Central memory CD8-positive, alpha-beta T cell (primary cell): ENCODE results near the gene FARS2.

Experiments
- ATAC-seq: fragments of 150-1000 bp; cut with Tn5 transposase; replicated peaks from 2 replicates; pipeline ENCODE4 v1.10.0; 2022; ENCODE audit warnings: mild to moderate bottlenecking, moderate FRiP score, moderate number of reproducible peaks; ENCODE audit not compliant: poor library complexity, severe bottlenecking; ENCODE audit errors: extremely low read depth
- DNase-seq, 2 donors: peaks; one replicate each; pipeline ENCODE4 v3.0.0; 2021; ENCODE audit warnings: low spot score in 2 of 2
- H3K27ac Mint-ChIP-seq: one replicate; pipeline ENCODE4 v1.8.0; 2022; ENCODE audit warnings: low read depth, mild to moderate bottlenecking, moderate library complexity, mixed read lengths
- H3K27me3 Mint-ChIP-seq: one replicate; pipeline ENCODE4 v1.8.0; 2022; ENCODE audit warnings: mixed read lengths
- H3K36me3 Mint-ChIP-seq: one replicate; pipeline ENCODE4 v1.8.0; 2022; ENCODE audit warnings: mild to moderate bottlenecking, moderate library complexity, mixed read lengths; ENCODE audit not compliant: insufficient read depth
- H3K4me1 Mint-ChIP-seq: one replicate; pipeline ENCODE4 v1.8.0; 2022; ENCODE audit warnings: mixed read lengths
- H3K4me3 Mint-ChIP-seq: one replicate; pipeline ENCODE4 v1.8.0; 2022; ENCODE audit warnings: mild to moderate bottlenecking, moderate library complexity, mixed read lengths
- H3K9me3 Mint-ChIP-seq: one replicate; pipeline ENCODE4 v1.8.0; 2022; ENCODE audit warnings: mixed read lengths

Gene FARS2

GRCh38 chr6:5670811-5671561 is 409.7 kb downstream of the FARS2 start:
- no peak overlapping the region for H3K4me3 Mint-ChIP-seq
- H3K27ac Mint-ChIP-seq: no peak overlapping the region
- peaks cover 14% of the 10 kb centered on the region for H3K4me1 Mint-ChIP-seq
- H3K36me3 Mint-ChIP-seq: peaks cover 3% of the 10 kb centered on the region
- no peaks in the 10 kb centered on the region for H3K9me3 Mint-ChIP-seq
- no peak for DNase-seq
- ATAC-seq: no peak
- H3K27me3 Mint-ChIP-seq: no peaks in the 10 kb centered on the region

GRCh38 chr6:5671601-5672559 is 410.6 kb downstream of the FARS2 start:
- Mint-ChIP-seq H3K4me3 (no peak overlapping the region), H3K27me3 (no peaks in the 10 kb centered on the region), H3K27ac (no peak overlapping the region), H3K36me3 (peaks cover 3% of the 10 kb centered on the region), H3K9me3 (no peaks in the 10 kb centered on the region), H3K4me1 (peaks cover 14% of the 10 kb centered on the region)
- no peak for DNase-seq
- ATAC-seq: no peak

GRCh38 chr6:5672581-5673011 is 411.3 kb downstream of the FARS2 start:
- no peak overlapping the region for H3K27ac Mint-ChIP-seq
- H3K36me3 Mint-ChIP-seq: peaks cover 3% of the 10 kb centered on the region
- DNase-seq (no peak), ATAC-seq (no peak)
- peaks cover 12% of the 10 kb centered on the region for H3K4me1 Mint-ChIP-seq
- H3K9me3 Mint-ChIP-seq: no peaks in the 10 kb centered on the region
- no peak overlapping the region for H3K4me3 Mint-ChIP-seq
- H3K27me3 Mint-ChIP-seq: no peaks in the 10 kb centered on the region

GRCh38 chr6:5673019-5673790 is 411.9 kb downstream of the FARS2 start:
- H3K9me3 Mint-ChIP-seq: no peaks in the 10 kb centered on the region
- no peaks in the 10 kb centered on the region for H3K27me3 Mint-ChIP-seq
- peaks cover 3% of the 10 kb centered on the region for H3K36me3 Mint-ChIP-seq
- H3K4me3 Mint-ChIP-seq: no peak overlapping the region
- no peak for ATAC-seq
- DNase-seq: no peak
- no peak overlapping the region for H3K27ac Mint-ChIP-seq
- H3K4me1 Mint-ChIP-seq: peaks cover 7% of the 10 kb centered on the region

- H3K9me3 Mint-ChIP-seq: no peaks in the 10 kb centered on the region
- H3K4me1 Mint-ChIP-seq: peaks cover 7% of the 10 kb centered on the region
- no peak overlapping the region for H3K27ac Mint-ChIP-seq
- no peaks in the 10 kb centered on the region for H3K27me3 Mint-ChIP-seq
- H3K36me3 Mint-ChIP-seq: peaks cover 3% of the 10 kb centered on the region
- no peak for DNase-seq
- ATAC-seq: no peak
- no peak overlapping the region for H3K4me3 Mint-ChIP-seq
These were observed 412.8 kb downstream of the FARS2 start for GRCh38 chr6:5674141-5674540.

- ATAC-seq: no peak
- no peaks in the 10 kb centered on the region for H3K9me3 Mint-ChIP-seq
- no peak for DNase-seq
- no peak overlapping the region for H3K27ac Mint-ChIP-seq
- H3K36me3 Mint-ChIP-seq: peaks cover 3% of the 10 kb centered on the region
- peaks cover 7% of the 10 kb centered on the region for H3K4me1 Mint-ChIP-seq
- H3K27me3 Mint-ChIP-seq: no peaks in the 10 kb centered on the region
- no peak overlapping the region for H3K4me3 Mint-ChIP-seq
These were observed 413.4 kb downstream of the FARS2 start for GRCh38 chr6:5674721-5675120.

- H3K36me3 Mint-ChIP-seq: peaks cover 3% of the 10 kb centered on the region
- no peaks in the 10 kb centered on the region for H3K4me1 Mint-ChIP-seq
These were observed 415.4 kb downstream of the FARS2 start for GRCh38 chr6:5676701-5677100.

GRCh38 chr6:5677219-5678000 is 416.1 kb downstream of the FARS2 start:
- peaks cover 3% of the 10 kb centered on the region for H3K36me3 Mint-ChIP-seq
- no peaks in the 10 kb centered on the region for H3K4me1 Mint-ChIP-seq
- DNase-seq: no peak
- no peak overlapping the region for H3K27ac Mint-ChIP-seq
- H3K9me3 Mint-ChIP-seq: no peaks in the 10 kb centered on the region
- no peak overlapping the region for H3K4me3 Mint-ChIP-seq
- ATAC-seq: no peak
- H3K27me3 Mint-ChIP-seq: no peaks in the 10 kb centered on the region

More at GRCh38 chr6:5676701-5677100, 415.4 kb downstream of the FARS2 start:
- Mint-ChIP-seq H3K27me3 (no peaks in the 10 kb centered on the region), H3K27ac (no peak overlapping the region), H3K9me3 (no peaks in the 10 kb centered on the region), H3K4me3 (no peak overlapping the region)
- ATAC-seq: no peak
- no peak for DNase-seq

GRCh38 chr6:5679270-5679669 is 418.0 kb downstream of the FARS2 start:
- no peaks in the 10 kb centered on the region for H3K27me3 Mint-ChIP-seq
- no peaks in the 10 kb centered on the region for H3K9me3 Mint-ChIP-seq
- peaks cover 2% of the 10 kb centered on the region for H3K36me3 Mint-ChIP-seq
- no peak overlapping the region for H3K4me3 Mint-ChIP-seq
- no peak overlapping the region for H3K27ac Mint-ChIP-seq
- H3K4me1 Mint-ChIP-seq: no peaks in the 10 kb centered on the region
- DNase-seq (no peak), ATAC-seq (no peak)

GRCh38 chr6:5679691-5680090 is 418.4 kb downstream of the FARS2 start:
- Mint-ChIP-seq H3K36me3 (peaks cover 2% of the 10 kb centered on the region), H3K4me3 (no peak overlapping the region), H3K27me3 (no peaks in the 10 kb centered on the region), H3K27ac (no peak overlapping the region), H3K4me1 (no peaks in the 10 kb centered on the region), H3K9me3 (no peaks in the 10 kb centered on the region)
- DNase-seq (no peak), ATAC-seq (no peak)

- H3K27ac Mint-ChIP-seq: no peak overlapping the region
These were observed 418.8 kb downstream of the FARS2 start for GRCh38 chr6:5680095-5680494.

GRCh38 chr6:5681480-5681879 is 420.2 kb downstream of the FARS2 start:
- H3K27ac Mint-ChIP-seq: no peak overlapping the region
- no peaks in the 10 kb centered on the region for H3K9me3 Mint-ChIP-seq
- ATAC-seq (no peak), DNase-seq (no peak)
- no peaks in the 10 kb centered on the region for H3K36me3 Mint-ChIP-seq
- H3K27me3 Mint-ChIP-seq: no peaks in the 10 kb centered on the region
- H3K4me1 Mint-ChIP-seq: no peaks in the 10 kb centered on the region
- H3K4me3 Mint-ChIP-seq: no peak overlapping the region

More at GRCh38 chr6:5680095-5680494, 418.8 kb downstream of the FARS2 start:
- no peaks in the 10 kb centered on the region for H3K9me3 Mint-ChIP-seq
- H3K4me3 Mint-ChIP-seq: no peak overlapping the region
- ATAC-seq (no peak), DNase-seq (no peak)
- H3K4me1 Mint-ChIP-seq: no peaks in the 10 kb centered on the region
- H3K36me3 Mint-ChIP-seq: no peaks in the 10 kb centered on the region
- H3K27me3 Mint-ChIP-seq: no peaks in the 10 kb centered on the region
